ENCODE measurements around the gene OOSP4A.

The OOSP4A gene

DNA sequence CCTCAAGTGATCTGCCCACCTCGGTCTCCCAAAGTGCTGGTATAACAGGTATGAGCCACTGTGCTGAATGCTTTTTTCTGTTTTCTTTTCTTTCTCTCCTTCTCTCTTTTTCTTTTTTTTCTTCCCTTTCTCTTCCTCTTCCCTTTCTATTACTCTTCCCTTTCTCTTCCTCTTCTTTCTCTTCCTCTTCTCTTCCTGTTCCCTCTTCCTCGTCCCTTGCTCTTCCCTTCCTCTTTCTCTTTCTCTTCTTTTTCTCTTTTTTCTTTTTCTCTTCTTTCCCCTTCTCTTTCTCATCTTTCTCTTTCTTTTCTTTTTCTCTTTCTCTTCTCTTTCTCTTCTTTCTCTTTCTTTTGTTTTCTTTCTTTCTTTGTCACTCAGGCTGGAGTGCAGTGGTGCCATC is 24.4 kb upstream of the OOSP4A start:
- no peak overlapping the region for H3K4me3 ChIP-seq (ENCODE audit: low read length)
- DNase-seq (ENCODE audit: low read depth) = no peak
- no peak for TF ChIP-seq CTCF (conservative IDR thresholded peaks at IDR 0.05; ENCODE audit: low read length)

DNA sequence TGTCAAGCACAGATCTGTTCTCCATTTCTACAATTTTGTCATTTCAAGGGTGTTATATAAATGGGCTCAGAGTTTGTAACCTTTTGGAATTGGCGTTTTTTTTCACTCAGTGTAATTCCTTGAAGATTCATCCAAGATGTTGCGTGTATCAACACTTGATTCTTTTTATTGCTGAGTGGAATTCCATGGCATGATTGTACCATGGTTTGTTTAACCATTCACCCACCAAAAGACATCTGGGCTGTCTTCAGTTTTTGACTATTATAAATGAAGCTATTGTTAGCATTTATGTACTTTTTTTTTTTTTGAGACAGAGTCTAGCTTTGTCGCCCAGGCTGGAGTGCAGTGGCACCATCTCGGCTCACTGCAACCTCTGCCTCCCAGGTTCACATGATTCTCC is 22.7 kb upstream of the OOSP4A start:
- no peak for TF ChIP-seq CTCF (conservative IDR thresholded peaks at IDR 0.05; ENCODE audit: low read length)

DNA sequence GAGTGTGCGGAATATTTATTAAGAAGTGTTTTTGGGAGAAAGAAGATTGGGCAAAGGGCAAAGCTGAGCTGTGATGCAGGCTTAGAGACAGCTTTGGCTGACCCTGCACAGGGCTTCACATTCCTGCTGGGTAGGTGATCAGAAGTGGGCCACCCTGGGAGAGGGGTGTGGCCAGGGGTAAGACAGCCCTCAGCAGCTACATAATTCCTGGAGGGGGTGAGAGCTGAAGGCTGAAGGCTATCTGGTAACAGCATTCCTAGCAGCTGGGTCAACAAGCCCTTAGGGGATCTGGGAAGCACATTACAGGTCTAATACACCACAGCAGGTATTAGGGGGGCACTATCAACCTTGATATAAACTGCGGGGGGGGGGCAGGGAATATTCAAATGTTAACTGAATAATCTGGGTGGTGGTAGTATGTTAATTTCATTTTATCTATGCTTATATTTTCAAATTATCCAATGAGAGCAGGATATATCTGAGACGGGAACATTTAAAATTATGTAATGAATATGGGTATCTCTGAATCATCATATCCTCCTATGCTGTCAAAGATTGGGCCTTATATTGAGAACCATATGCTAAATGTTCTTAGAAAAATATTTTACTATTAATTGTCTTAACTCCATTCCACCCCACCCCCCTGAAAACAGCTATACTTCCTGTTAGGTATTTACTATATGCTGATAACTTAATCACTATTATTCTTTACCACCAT is 19.7 kb upstream of the OOSP4A start:
- no peak overlapping the region for H3K4me3 ChIP-seq (ENCODE audit: low read length)
- no peak for DNase-seq (ENCODE audit: low read depth)
- TF ChIP-seq CTCF (conservative IDR thresholded peaks at IDR 0.05; ENCODE audit: low read length) = no peak

More for the DNA sequence above, 22.7 kb upstream of the OOSP4A start:
- no peak for DNase-seq (ENCODE audit: low read depth)
- H3K4me3 ChIP-seq (ENCODE audit: low read length) = no peak overlapping the region

GRCh38 chr11:59944720-59945119 is 19.1 kb upstream of the OOSP4A start:
- DNase-seq (ENCODE audit: low read depth) = no peak
- TF ChIP-seq CTCF (conservative IDR thresholded peaks at IDR 0.05; ENCODE audit: low read length) = no peak
- no peak overlapping the region for H3K4me3 ChIP-seq (ENCODE audit: low read length)

DNA sequence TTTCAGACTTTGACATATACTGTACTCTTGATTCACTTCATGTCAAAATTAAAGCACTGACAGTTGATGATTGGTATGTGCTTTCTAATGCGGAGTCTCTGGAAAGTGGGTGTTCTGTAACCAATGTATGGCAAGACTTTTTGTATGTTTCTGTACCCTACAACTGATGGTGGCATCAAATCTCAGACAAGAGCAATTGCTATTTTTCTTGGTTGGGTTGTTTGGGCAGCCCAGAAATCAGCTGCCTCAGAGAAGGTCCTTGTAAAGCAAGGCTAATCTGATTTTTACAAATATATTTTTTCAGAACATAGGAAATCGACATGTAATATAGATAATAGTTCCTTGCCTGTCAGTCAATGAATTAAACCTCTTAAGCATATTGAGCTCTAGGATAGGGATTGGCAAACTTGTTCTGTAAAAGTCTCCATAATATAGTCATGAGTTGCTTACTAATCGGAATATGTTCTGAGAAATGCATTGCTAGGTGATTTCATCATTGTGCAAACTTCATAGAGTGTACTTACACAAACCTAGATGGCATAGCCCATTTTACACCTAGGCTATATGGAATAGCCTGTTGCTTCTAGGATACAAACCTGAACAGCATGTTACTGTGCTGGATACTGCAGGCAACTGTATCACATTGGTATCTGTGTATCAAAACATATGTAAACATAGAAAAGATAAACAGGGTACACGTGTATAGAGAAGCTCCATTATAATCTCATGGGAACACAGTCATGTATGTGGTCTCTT is 10.2 kb upstream of the OOSP4A start:
- no peak overlapping the region for H3K4me3 ChIP-seq (ENCODE audit: low read length)
- DNase-seq (ENCODE audit: low read depth) = no peak
- no peak for TF ChIP-seq CTCF (conservative IDR thresholded peaks at IDR 0.05; ENCODE audit: low read length)

DNA sequence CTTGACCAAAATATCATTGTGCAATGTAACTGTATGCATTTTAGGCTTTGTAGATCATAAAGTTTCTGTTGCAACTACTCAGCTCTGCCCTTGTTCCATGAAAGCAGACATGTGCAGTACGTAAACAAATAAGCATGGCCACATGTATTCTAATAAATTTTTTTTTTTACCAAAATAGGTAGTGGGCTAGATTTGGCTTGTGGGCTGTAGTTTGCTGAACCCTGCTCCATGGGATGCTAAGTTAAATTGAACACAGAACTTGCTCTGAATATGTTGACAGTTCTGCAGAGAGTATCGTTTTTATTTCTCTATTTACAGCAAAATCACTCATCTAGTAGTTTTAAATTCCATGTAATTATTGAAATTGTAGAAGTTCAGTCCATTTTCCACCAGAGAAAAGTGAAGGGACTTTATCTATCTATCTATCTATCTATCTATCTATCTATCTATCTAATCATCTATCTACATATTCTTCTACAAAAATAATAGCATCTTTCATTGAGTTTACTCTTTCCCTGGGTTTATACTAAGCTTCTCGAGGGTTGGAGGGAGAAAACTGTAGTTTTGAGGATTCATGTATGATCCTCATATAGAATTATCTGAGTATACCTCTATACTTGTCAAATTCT is 9.5 kb upstream of the OOSP4A start:
- no peak overlapping the region for H3K4me3 ChIP-seq (ENCODE audit: low read length)
- DNase-seq (ENCODE audit: low read depth) = no peak
- TF ChIP-seq CTCF (conservative IDR thresholded peaks at IDR 0.05; ENCODE audit: low read length) = no peak

All from AG10803 (cell line).